Esophagus muscularis mucosa (tissue), 4 donors: ENCODE data around the gene SAV1. TPM values are rescaled to one million over a fixed set of nuclear protein-coding genes. Genes with fewer than 3 reads are reported as not detected.

Experiments
- DNase-seq: peaks from one replicate; pipeline ENCODE4 v3.0.0-alpha.2; 2017; ENCODE audit errors: extremely low spot score
- H3K27ac ChIP-seq, 4 donors: fragments of 200-600 bp; sonication (generic); replicated peaks in 1 of 4; 1 replicate in 3 of 4; 2 replicates in 1 of 4; pipeline ENCODE4 v1.5.1; 2016 to 2019; ENCODE audit warnings: mild to moderate bottlenecking in 1 of 4
- H3K27me3 ChIP-seq, 4 donors: fragments of 200-600 bp; sonication (generic); one replicate each; pipeline versions ENCODE4 v1.5.1 to v1.6.0; 2016 to 2019
- H3K36me3 ChIP-seq, 4 donors: fragments of 200-600 bp; sonication (generic); one replicate each; pipeline ENCODE4 v1.5.1; 2016 to 2019
- H3K4me1 ChIP-seq, 4 donors: fragments of 200-600 bp; sonication (generic); one replicate each; pipeline ENCODE4 v1.5.1; 2016 to 2019
- H3K4me3 ChIP-seq, 4 donors: fragments of 200-600 bp; sonication (generic); 1 replicate in 2 of 4; 2 replicates in 2 of 4; pipeline ENCODE4 v1.5.1; 2016 to 2019; ENCODE audit warnings: mild to moderate bottlenecking in 4 of 4, moderate library complexity in 1 of 4
- H3K9me3 ChIP-seq, 4 donors: fragments of 200-600 bp; sonication (generic); 1 replicate in 3 of 4; 2 replicates in 1 of 4; pipeline ENCODE4 v1.5.1; 2016 to 2019
- CTCF ChIP-seq, 3 experiments: fragments of 200-600 bp in 2 of 3; fragments of 450-650 bp in 1 of 3; sonication (generic) in 2 of 3; IDR thresholded peaks; one replicate each; pipeline ENCODE4 v1.5.1; 2017 to 2019; ENCODE audit warnings: antibody characterized with exemption in 3 of 3, mild to moderate bottlenecking in 2 of 3, moderate library complexity in 1 of 3
- EP300 ChIP-seq: sonication (generic); formaldehyde crosslinking; IDR thresholded peaks from one replicate; pipeline ENCODE4 v1.6.1; 2017; ENCODE audit warnings: antibody characterized with exemption
- POLR2A ChIP-seq: fragments of 450-650 bp; IDR thresholded peaks from one replicate; pipeline ENCODE4 v1.6.1; 2017; ENCODE audit warnings: antibody characterized with exemption, moderate library complexity, mild to moderate bottlenecking, low read depth
- POLR2AphosphoS5 ChIP-seq, 2 donors: sonication (generic); formaldehyde crosslinking; IDR thresholded peaks; one replicate each; pipeline ENCODE4 v1.6.1; 2017; ENCODE audit warnings: antibody characterized with exemption in 2 of 2
- WGBS: methylation state at CpG from one replicate; pipeline ENCODE4 v1.1.5; 2018; 5-methylcytosine and 5-hydroxymethylcytosine counted together
- intact Hi-C: fragments of 100-400 bp; cut with DNase I; formaldehyde crosslinking; loops from one replicate; pipeline ENCODE4 v1.15.1; 2023
- total RNA-seq, 4 donors: library from RNA; depleted of rRNA; stranded (reverse); fragments of >200 nt; gene quantifications; one replicate each; pipeline versions ENCODE4 v1.1.0 to v1.2.1, GENCODE V29; 2016

SAV1 gene
- total RNA-seq, 4 donors from 2014 or later = 34.5 to 48.5 (median 40.2) TPM

- no peak for DNase-seq
- TF ChIP-seq CTCF (IDR thresholded peaks at IDR 0.05) = no peak
- no peak for TF ChIP-seq POLR2AphosphoS5 (IDR thresholded peaks at IDR 0.05)
- no peak for TF ChIP-seq EP300
- no peak for TF ChIP-seq POLR2A
- Histone ChIP-seq H3K27ac (no peak overlapping the region), H3K9me3 (no peaks in the 10 kb centered on the region), H3K4me3 (no peak overlapping the region), H3K4me1 (no peaks in the 10 kb centered on the region), H3K36me3 (peaks cover 0 to 10% (median 2%) of the 10 kb centered on the region in 4 donors), H3K27me3 (no peaks in the 10 kb centered on the region)
- intact Hi-C loops = loop anchor here (5.0 to 10.0 kb wide), 2 partner anchors 176 to 253 kb away; no protein-coding TSS in a partner anchor
- 95% methylated on average over 2 of the region's 2 CpGs for WGBS
Measured at GRCh38 chr14:50601394-50601793, 66.7 kb downstream of the SAV1 start.

GRCh38 chr14:50600849-50601248, 67.3 kb downstream of the SAV1 start:
- DNase-seq = no peak
- WGBS = 92% methylated on average over 5 of the region's 5 CpGs
- intact Hi-C loops = loop anchor here (5.0 to 10.0 kb wide), 2 partner anchors 176 to 254 kb away; no protein-coding TSS in a partner anchor
- peaks cover 0 to 10% (median 2%) of the 10 kb centered on the region in 4 donors for H3K36me3 ChIP-seq
- TF ChIP-seq CTCF (IDR thresholded peaks at IDR 0.05) = no peak
- no peak for TF ChIP-seq POLR2AphosphoS5 (IDR thresholded peaks at IDR 0.05)
- TF ChIP-seq EP300 = no peak
- TF ChIP-seq POLR2A = no peak
- no peak overlapping the region for H3K27ac ChIP-seq
- H3K4me1 ChIP-seq = no peaks in the 10 kb centered on the region
- H3K27me3 ChIP-seq = no peaks in the 10 kb centered on the region
- no peak overlapping the region for H3K4me3 ChIP-seq
- no peaks in the 10 kb centered on the region for H3K9me3 ChIP-seq

- Histone ChIP-seq H3K4me3 (no peak overlapping the region), H3K27ac (no peak overlapping the region), H3K36me3 (peaks cover 0 to 10% (median 2%) of the 10 kb centered on the region in 4 donors), H3K9me3 (no peaks in the 10 kb centered on the region), H3K4me1 (no peaks in the 10 kb centered on the region), H3K27me3 (no peaks in the 10 kb centered on the region)
- intact Hi-C loops = loop anchor here (5.0 to 10.0 kb wide), 2 partner anchors 177 to 255 kb away; no protein-coding TSS in a partner anchor
- no peak for DNase-seq
- 58% methylated on average over 4 of the region's 4 CpGs for WGBS
- TF ChIP-seq POLR2A = no peak
- no peak for TF ChIP-seq EP300
- no peak for TF ChIP-seq POLR2AphosphoS5 (IDR thresholded peaks at IDR 0.05)
- peak; percentile 47 to 57 (median 48) for TF ChIP-seq CTCF (IDR thresholded peaks at IDR 0.05)
Measured at GRCh38 chr14:50599700-50600444, 68.2 kb downstream of the SAV1 start.

GRCh38 chr14:50598765-50599164, 69.3 kb downstream of the SAV1 start:
- no peak overlapping the region for H3K4me3 ChIP-seq
- no peaks in the 10 kb centered on the region for H3K4me1 ChIP-seq
- H3K27ac ChIP-seq = no peak overlapping the region
- intact Hi-C loops = no loop called here
- H3K9me3 ChIP-seq = no peaks in the 10 kb centered on the region
- peaks cover 0 to 20% (median 8%) of the 10 kb centered on the region in 4 donors for H3K36me3 ChIP-seq
- H3K27me3 ChIP-seq = no peaks in the 10 kb centered on the region
- no peak for DNase-seq
- no peak for TF ChIP-seq CTCF (IDR thresholded peaks at IDR 0.05)
- TF ChIP-seq POLR2A = no peak
- no peak for TF ChIP-seq EP300
- TF ChIP-seq POLR2AphosphoS5 (IDR thresholded peaks at IDR 0.05) = no peak
